NCI-H2029 (cell line): ENCODE measurements around the gene YIF1A.
"Not testable (repeated sequence)": the region's sequence is repeated elsewhere in the genome, so short reads cannot be mapped to it uniquely, and the experiment has no call there.

Experiments used
- DNase-seq: peaks from one replicate; lab custom pipeline; 2025; lab: John Stamatoyannopoulos, UW

The YIF1A gene

GRCh38 chr11:66268952-66269905 is 19.7 kb downstream of the YIF1A start:
- DNase-seq = no peak

- peak; percentile 99 for DNase-seq
These were observed 20.5 kb downstream of the YIF1A start, which contains the start of gene RAB1B for GRCh38 chr11:66268244-66268951. RAB1B (plus strand) TSS chr11:66268639; CDS start chr11:66268680, 41 bp downstream.

DNA sequence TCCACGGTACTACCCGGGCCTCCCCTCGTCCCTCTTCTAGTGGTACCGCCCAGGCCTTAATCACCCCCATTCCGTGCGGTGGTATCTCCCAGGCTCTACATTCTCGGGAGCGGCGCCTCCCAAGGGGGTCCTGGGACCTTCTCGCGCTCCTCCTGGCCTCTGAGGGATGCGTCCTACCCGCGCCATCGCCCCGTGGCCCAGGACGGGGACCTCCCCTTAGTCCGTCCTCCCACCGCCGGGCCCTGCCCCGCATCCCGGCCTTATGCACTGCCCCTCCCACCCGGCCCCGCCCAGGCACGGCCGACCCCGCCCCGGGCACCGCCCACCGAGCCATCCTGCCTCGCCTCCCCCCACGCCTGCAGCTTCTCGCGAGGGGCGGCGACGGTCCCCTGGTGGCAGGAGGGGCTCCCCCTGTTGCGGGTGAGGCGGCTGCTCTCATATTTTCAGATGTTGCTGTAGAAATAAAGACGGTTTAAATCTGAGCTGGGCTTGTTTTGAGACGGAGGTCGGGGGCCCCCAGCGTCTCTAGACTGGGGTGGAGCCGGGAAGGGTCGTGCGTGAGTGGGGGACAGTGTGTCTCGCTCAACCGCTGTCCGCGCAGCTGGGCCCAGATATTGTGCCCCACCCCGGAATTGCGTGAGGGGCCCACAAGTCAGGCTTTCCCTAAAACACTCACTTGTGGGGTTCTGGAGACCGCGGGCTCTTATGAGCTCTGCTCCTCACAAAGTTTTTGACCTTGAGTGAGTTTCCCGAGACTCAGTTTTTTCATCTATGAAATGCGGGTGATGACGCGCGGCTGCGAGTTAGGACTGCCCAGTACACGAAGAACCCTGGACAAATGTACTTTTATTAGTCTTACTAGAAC is 21.3 kb downstream of the YIF1A start:
- peak; percentile 65 for DNase-seq

GRCh38 chr11:66267039-66267378 is 21.9 kb downstream of the YIF1A start:
- no peak for DNase-seq

DNA sequence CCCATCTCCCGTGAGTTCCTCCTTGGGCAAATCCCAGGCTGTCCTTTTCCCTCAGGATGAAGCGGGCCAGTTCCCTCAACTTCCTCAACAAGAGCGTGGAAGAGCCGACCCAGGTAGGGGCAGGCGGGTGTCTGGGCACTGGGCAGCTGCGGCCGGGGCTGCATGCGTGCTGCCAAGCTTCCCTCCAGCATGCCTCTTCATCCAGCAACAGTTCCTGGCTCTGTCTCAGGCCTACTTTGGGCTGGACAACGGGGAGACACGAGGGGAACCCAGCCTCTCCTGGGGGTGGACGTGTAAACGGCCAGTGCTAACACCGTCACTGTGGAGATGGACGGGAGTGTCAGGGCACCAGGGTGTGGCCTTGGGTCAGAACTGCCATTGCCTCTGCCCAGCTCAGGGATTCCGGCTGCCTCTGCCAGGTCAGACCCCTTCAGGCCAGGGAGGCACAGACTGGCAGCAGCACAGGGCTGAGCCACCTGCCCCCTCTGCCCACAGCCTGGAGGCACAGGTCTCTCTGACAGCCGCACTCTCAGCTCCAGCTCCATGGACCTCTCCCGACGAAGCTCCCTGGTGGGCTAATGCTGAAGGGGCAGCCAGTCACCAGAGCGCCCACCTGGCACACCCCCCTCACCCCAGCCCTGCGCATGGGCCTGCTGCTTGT is 22.4 kb downstream of the YIF1A start:
- DNase-seq = no peak

GRCh38 chr11:66265531-66266377 is 23.2 kb downstream of the YIF1A start:
- DNase-seq = no peak

DNA sequence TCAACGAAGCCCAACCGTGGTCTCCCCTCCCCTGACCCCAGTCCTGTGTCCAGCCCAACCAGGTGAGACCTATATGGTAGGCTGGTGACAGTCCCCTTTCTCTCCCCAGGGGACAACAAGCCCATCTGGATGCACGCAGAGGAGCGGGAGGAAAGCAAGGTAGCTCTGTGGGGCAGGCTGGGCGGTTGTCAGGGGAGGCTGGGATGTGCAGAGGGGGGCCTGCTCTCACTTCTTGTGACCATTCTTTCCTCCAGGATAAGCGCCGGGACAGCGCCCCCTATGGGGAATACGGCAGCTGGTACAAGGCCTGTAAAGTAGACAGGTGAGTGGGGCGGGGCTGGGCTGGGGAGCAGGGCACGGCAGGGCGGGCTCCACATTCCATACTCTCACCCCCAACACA is 24.0 kb downstream of the YIF1A start:
- DNase-seq = no peak

DNA sequence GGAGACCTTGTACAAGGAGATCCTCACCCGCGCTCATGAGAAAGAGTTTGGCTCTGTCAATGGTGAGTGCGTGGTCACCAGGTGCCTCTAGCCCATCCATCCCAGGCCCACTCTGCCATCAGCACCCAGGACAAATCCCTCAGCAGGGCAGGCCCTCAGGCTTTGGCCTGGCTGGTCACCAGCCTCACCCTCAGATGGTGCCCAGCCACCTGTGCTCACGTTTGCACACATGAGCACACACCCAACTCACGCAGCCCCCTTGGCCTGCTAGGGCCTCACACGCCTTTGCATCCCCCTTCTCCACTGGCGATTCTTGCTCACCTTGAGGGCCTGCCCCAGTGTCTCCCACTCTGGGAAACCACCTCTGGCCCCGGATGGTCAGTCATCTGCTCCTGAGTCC is 24.6 kb downstream of the YIF1A start:
- no peak for DNase-seq

DNA sequence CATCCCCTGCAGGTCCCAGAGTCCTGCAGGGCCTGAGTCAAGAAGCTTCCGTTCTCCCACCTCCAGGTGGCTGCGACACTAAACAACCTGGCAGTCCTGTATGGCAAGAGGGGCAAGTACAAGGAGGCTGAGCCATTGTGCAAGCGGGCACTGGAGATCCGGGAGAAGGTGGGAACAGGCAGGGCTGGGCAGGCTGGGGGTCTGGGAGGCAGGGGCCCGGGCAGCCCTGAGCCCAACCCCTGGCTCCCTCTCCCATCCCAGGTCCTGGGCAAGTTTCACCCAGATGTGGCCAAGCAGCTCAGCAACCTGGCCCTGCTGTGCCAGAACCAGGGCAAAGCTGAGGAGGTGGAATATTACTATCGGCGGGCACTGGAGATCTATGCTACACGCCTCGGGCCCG is 25.2 kb downstream of the YIF1A start:
- DNase-seq = no peak

- no peak for DNase-seq
These were observed 25.7 kb downstream of the YIF1A start for GRCh38 chr11:66263231-66263630.

- DNase-seq = no peak
These were observed 26.2 kb downstream of the YIF1A start for GRCh38 chr11:66262696-66263095.

DNA sequence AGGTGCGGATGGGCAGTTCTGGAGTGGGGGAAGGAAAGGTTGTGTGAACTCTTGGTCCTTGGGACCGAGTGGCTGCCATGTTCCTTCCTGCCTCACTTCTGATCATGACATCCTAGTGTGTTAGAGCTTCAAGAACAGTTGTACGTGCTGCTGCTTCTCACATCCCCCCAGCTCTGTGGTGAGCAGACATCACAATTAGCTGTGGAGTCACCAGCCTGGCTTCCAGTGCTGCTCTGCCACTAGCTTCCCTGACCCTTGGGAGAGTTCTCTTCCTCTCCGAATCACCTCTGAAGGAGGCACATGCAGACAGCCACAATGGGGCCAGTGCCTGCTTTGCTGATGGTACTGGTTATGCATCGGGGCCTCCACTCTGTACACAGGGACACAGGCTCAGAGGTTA is 26.8 kb downstream of the YIF1A start:
- no peak for DNase-seq

DNA sequence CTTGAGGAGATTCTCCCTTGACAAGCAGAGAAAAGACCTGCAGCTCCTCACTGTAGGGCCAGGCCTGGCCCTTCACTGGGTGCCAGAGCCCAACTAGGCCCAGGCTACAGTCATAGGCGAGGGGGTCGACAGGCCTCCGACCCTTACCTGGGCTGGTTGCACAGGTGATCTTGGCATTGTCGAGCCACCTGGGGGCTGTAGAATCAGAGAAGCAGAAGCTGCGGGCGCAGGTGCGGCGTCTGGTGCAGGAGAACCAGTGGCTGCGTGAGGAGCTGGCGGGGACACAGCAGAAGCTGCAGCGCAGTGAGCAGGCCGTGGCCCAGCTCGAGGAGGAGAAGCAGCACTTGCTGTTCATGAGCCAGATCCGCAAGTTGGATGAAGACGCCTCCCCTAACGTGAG is 27.4 kb downstream of the YIF1A start:
- DNase-seq = no peak

GRCh38 chr11:66259956-66260355 is 29.0 kb downstream of the YIF1A start:
- no peak for DNase-seq

GRCh38 chr11:66259225-66259624 is 29.7 kb downstream of the YIF1A start:
- no peak for DNase-seq

DNA sequence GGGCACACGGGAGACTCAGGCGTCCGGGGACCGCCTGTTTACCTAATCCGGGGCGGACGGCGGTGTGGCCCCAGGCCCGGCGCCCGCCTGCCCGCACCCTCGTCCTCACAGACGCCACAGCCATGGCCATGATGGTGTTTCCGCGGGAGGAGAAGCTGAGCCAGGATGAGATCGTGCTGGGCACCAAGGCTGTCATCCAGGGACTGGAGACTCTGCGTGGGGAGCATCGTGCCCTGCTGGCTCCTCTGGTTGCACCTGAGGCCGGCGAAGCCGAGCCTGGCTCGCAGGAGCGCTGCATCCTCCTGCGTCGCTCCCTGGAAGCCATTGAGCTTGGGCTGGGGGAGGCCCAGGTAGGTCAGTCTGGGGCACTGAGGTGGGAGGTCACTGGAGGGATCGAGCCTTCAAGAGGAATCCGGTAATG is 30.5 kb downstream of the YIF1A start:
- DNase-seq = no peak

DNA sequence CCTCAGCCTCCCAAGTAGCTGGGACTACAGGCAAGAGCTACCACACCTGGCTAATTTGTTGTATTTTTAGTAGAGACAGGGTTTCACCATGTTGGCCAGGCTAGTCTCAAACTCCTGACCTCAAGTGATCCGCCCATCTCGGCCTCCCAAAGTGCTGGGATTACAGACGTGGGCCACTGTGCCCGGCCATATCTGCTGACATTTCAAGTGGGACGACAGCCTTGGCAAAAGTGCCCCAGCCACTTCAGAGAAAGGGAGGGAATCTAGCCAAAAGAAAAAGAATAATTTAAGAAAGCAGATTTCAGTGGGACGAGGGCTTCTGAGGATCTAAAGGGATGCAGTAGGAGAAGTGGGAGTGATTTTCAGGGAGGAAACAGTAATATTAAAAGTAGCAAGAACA is 35.9 kb downstream of the YIF1A start:
- not testable (repeated sequence) for DNase-seq

GRCh38 chr11:66251809-66252208 is 37.1 kb downstream of the YIF1A start:
- no peak for DNase-seq

- no peak for DNase-seq
These were observed 40.0 kb downstream of the YIF1A start for GRCh38 chr11:66248903-66249302.

- no peak for DNase-seq
These were observed 41.1 kb downstream of the YIF1A start for GRCh38 chr11:66247801-66248200.

GRCh38 chr11:66247295-66247694 is 41.6 kb downstream of the YIF1A start:
- no peak for DNase-seq
